ENCODE measurements around the gene USP4. TPM values are rescaled to one million over a fixed set of nuclear protein-coding genes. Genes with fewer than 3 reads are reported as not detected.
A peak's percentile ranks its signal among the peaks of the same experiment; 100 is the strongest.

The USP4 gene
- total and polyA plus RNA-seq, 2 donors from 2014 or later: 28.5 to 72.5 TPM

DNA sequence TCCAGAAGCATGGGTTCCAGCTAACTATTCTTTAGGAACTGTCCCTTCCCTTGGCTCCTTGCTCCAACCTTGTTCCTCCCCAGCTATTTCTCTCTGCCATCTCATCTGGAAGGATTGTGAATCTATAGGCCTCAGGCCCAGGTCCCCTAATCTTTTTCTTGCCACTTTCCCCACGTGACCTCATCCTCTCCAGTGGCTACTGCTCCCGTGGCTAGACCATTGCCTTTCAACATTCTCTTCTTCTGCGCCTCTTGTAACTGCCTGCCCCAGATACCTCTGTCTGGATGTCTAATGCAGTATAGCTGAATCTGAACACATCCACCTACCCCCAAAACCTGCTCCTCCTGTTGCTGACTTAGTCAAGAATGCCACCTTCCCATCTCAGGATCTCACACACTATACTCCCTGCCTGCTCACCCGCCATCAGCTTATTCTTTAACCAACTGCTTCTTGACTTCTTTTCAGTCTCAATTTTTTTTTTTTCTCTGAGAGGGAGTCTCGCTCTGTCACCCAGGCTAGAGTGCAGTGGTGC, 13.1 kb upstream of the USP4 start:
- TF ChIP-seq, protein P1, sequence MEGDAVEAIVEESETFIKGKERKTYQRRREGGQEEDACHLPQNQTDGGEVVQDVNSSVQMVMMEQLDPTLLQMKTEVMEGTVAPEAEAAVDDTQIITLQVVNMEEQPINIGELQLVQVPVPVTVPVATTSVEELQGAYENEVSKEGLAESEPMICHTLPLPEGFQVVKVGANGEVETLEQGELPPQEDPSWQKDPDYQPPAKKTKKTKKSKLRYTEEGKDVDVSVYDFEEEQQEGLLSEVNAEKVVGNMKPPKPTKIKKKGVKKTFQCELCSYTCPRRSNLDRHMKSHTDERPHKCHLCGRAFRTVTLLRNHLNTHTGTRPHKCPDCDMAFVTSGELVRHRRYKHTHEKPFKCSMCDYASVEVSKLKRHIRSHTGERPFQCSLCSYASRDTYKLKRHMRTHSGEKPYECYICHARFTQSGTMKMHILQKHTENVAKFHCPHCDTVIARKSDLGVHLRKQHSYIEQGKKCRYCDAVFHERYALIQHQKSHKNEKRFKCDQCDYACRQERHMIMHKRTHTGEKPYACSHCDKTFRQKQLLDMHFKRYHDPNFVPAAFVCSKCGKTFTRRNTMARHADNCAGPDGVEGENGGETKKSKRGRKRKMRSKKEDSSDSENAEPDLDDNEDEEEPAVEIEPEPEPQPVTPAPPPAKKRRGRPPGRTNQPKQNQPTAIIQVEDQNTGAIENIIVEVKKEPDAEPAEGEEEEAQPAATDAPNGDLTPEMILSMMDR (IDR thresholded peaks at IDR 0.05; ENCODE audit: borderline replicate concordance, extremely low read depth, insufficient read depth): no peak
- Histone ChIP-seq H3K4me3 (ENCODE audit: low read length in 3 of 3) (no peak overlapping the region), H3K9ac (ENCODE audit: low read length in 3 of 3) (no peak overlapping the region)

GRCh38 chr3:49352281-49352680, 12.4 kb upstream of the USP4 start:
- H3K27ac ChIP-seq (ENCODE audit: low read depth in 2 of 2, low read length in 2 of 2): peak overlapping the region; percentile 2 to 40
- TF ChIP-seq, protein P1 (IDR thresholded peaks at IDR 0.05; ENCODE audit: borderline replicate concordance, extremely low read depth, insufficient read depth): no peak
- no peak for FAIRE-seq
- H3K9me3 ChIP-seq (ENCODE audit: control insufficient read depth in 2 of 3, insufficient read depth in 1 of 3, low read length in 3 of 3): no peaks in the 10 kb centered on the region
- H3K36me3 ChIP-seq (ENCODE audit: control insufficient read depth in 2 of 3, insufficient read depth in 3 of 3, low read length in 3 of 3): peaks cover 0 to 5% (median 0%) of the 10 kb centered on the region in 3 donors
- H3K27me3 ChIP-seq (ENCODE audit: control insufficient read depth, insufficient read depth, low read length): no peaks in the 10 kb centered on the region
- peak overlapping the region in 1 of 3 donors; percentile 17 for H3K9ac ChIP-seq (ENCODE audit: low read length in 3 of 3)
- peaks cover 3 to 17% (median 14%) of the 10 kb centered on the region in 3 donors for H3K4me1 ChIP-seq (ENCODE audit: control insufficient read depth in 2 of 3, insufficient read depth in 2 of 3, low read depth in 1 of 3, low read length in 3 of 3)
- H3K4me3 ChIP-seq (ENCODE audit: low read length in 3 of 3): no peak overlapping the region
- DNase-seq: peak in 1 of 5 donors; percentile 9
- intact Hi-C loops (cut with DNase I): no loop called here

More for the DNA sequence above, 13.1 kb upstream of the USP4 start:
- Histone ChIP-seq H3K27me3 (ENCODE audit: control insufficient read depth, insufficient read depth, low read length) (no peaks in the 10 kb centered on the region), H3K36me3 (ENCODE audit: control insufficient read depth in 2 of 3, insufficient read depth in 3 of 3, low read length in 3 of 3) (peaks cover 0 to 5% (median 0%) of the 10 kb centered on the region in 3 donors), H3K4me1 (ENCODE audit: control insufficient read depth in 2 of 3, insufficient read depth in 2 of 3, low read depth in 1 of 3, low read length in 3 of 3) (peaks cover 3 to 17% (median 14%) of the 10 kb centered on the region in 3 donors), H3K27ac (ENCODE audit: low read depth in 2 of 2, low read length in 2 of 2) (peak overlapping the region in 1 of 2 donors; percentile 28), H3K9me3 (ENCODE audit: control insufficient read depth in 2 of 3, insufficient read depth in 1 of 3, low read length in 3 of 3) (no peaks in the 10 kb centered on the region)
- no peak for DNase-seq
- FAIRE-seq: no peak
- intact Hi-C loops (cut with DNase I): no loop called here

GRCh38 chr3:49351521-49352011, 11.7 kb upstream of the USP4 start:
- H3K9ac ChIP-seq (ENCODE audit: low read length in 3 of 3): peak overlapping the region in 1 of 3 donors; percentile 19
- peaks cover 0 to 5% (median 0%) of the 10 kb centered on the region in 3 donors for H3K36me3 ChIP-seq (ENCODE audit: control insufficient read depth in 2 of 3, insufficient read depth in 3 of 3, low read length in 3 of 3)
- no peaks in the 10 kb centered on the region for H3K27me3 ChIP-seq (ENCODE audit: control insufficient read depth, insufficient read depth, low read length)
- H3K4me3 ChIP-seq (ENCODE audit: low read length in 3 of 3): no peak overlapping the region
- peak in 3 of 5 donors; percentile 26 to 52 (median 45) for DNase-seq
- intact Hi-C loops (cut with DNase I): no loop called here
- H3K27ac ChIP-seq (ENCODE audit: low read depth in 2 of 2, low read length in 2 of 2): peak overlapping the region in 1 of 2 donors; percentile 43
- TF ChIP-seq, protein P1 (IDR thresholded peaks at IDR 0.05; ENCODE audit: borderline replicate concordance, extremely low read depth, insufficient read depth): no peak
- peaks cover 3 to 16% (median 14%) of the 10 kb centered on the region in 3 donors for H3K4me1 ChIP-seq (ENCODE audit: control insufficient read depth in 2 of 3, insufficient read depth in 2 of 3, low read depth in 1 of 3, low read length in 3 of 3)
- no peak for FAIRE-seq
- H3K9me3 ChIP-seq (ENCODE audit: control insufficient read depth in 2 of 3, insufficient read depth in 1 of 3, low read length in 3 of 3): no peaks in the 10 kb centered on the region
